ENCODE measurements around the gene KIAA0319L.
"Not testable (repeated sequence)": the region's sequence is repeated elsewhere in the genome, so short reads cannot be mapped to it uniquely, and the experiment has no call there.

KIAA0319L gene

GRCh38 chr1:35585281-35585680 is 28.1 kb upstream of the KIAA0319L start:
- no peak overlapping the region for H3K4me3 ChIP-seq (replicated peaks in 1 of 2; ENCODE audit: low read depth in 2 of 2, low read length in 2 of 2)
- no peak for TF ChIP-seq CTCF (IDR thresholded peaks at IDR 0.05; ENCODE audit: low read depth, low read length)
- no peak for DNase-seq (ENCODE audit: low read depth in 2 of 2)

GRCh38 chr1:35581621-35582020 is 24.4 kb upstream of the KIAA0319L start:
- H3K4me3 ChIP-seq (replicated peaks in 1 of 2; ENCODE audit: low read depth in 2 of 2, low read length in 2 of 2); DNase-seq (ENCODE audit: low read depth in 2 of 2): not testable (repeated sequence)

DNA sequence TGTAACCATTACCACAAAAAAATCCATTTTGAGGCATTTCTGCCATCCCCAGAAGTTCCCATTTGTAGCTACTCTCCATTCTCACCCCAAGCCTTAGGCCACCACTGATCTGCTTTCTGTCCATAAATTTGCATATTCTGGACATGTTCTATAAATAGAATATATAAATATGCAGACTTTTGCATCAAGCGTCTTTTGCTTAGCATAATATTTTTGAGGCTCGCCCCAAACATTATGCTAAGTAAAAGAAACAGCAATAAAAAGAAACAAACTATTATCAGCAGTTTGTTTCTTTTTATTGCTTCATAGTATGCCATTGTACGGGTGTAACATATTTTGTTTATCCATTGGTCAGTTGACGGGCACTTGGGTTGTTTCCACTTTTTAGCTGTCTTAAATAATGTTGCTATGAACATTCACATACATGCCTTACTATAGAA is 23.8 kb upstream of the KIAA0319L start:
- no peak for DNase-seq (ENCODE audit: low read depth in 2 of 2)
- TF ChIP-seq CTCF (IDR thresholded peaks at IDR 0.05; ENCODE audit: low read depth, low read length): no peak
- H3K4me3 ChIP-seq (replicated peaks in 1 of 2; ENCODE audit: low read depth in 2 of 2, low read length in 2 of 2): no peak overlapping the region

GRCh38 chr1:35577071-35577998 is 20.1 kb upstream of the KIAA0319L start:
- H3K4me3 ChIP-seq (replicated peaks in 1 of 2; ENCODE audit: low read depth in 2 of 2, low read length in 2 of 2): peak overlapping the region; percentile 2 to 17
- DNase-seq (ENCODE audit: low read depth in 2 of 2): no peak
- no peak for TF ChIP-seq CTCF (IDR thresholded peaks at IDR 0.05; ENCODE audit: low read depth, low read length)

DNA sequence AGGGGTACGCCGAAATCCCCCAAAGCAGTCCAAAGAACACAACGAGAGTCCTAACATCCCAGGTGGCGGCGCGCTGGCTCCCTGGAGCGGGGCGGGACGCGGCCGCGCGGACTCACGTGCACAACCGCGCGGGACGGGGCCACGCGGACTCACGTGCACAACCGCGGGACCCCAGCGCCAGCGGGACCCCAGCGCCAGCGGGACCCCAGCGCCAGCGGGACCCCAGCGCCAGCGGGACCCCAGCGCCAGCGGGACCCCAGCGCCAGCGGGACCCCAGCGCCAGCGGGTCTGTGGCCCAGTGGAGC is 19.5 kb upstream of the KIAA0319L start:
- not testable (repeated sequence) for H3K4me3 ChIP-seq (replicated peaks in 1 of 2; ENCODE audit: low read depth in 2 of 2, low read length in 2 of 2); DNase-seq (ENCODE audit: low read depth in 2 of 2)

DNA sequence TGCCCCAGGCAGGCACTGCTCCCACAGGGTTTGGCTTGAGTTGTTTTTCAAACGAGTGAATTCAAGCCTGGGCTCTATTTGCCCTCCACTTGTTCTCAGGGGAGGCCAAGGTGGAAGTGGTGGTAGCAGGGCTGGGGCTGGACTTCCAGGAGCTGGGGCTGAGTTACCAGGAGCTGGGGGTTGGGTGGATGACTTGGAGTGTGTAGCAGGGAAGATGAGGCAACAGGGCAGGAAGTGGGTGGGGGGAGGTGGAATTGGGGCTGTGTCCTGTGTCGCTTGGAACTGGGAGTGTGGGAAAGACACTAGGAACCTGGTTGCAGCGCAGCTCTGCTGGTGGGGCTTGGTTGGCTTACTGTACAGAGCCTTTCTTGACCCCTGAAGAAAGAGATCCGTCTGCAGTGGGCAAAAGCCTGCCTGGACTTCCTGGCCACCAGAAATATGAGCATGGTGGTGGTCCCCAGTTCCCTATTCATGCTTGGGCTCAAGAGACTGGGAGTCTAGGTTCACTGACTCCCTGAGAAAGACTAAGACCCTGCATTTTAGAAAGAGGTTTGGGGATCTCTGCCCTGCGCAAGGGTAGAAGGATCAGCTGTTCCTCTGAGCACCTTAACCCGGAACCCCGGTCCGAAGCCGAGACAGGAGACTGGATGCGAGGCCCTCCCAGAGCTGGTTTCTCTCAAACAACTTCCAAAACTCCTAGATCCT is 19.0 kb upstream of the KIAA0319L start:
- DNase-seq (ENCODE audit: low read depth in 2 of 2): no peak
- no peak for TF ChIP-seq CTCF (IDR thresholded peaks at IDR 0.05; ENCODE audit: low read depth, low read length)
- no peak overlapping the region for H3K4me3 ChIP-seq (replicated peaks in 1 of 2; ENCODE audit: low read depth in 2 of 2, low read length in 2 of 2)

DNA sequence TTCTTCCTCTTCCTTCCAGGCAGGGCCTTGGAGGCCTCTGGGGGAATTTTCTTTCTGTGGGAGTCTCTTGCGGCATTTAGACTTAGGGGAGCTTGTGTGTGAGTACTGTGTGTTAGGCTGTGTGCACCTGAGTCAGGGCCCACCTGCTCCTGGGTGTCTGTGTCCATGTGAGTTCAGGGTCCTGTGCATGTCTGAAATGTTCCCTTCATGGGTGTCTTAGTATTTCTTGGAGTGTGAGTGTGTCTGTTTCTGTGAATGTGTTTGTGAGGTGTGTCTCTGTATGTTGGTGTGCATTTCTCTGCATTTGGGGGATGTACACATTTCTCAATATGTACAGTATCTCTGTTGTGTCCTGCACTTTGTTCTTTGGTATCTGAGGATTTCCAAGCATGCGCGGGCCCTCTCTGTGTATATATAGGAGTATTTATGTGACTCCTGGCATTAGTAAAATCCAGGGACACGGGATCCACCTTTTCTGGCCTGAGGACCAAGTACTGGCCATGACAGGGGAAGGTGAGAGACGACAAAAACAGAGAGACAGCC is 18.3 kb upstream of the KIAA0319L start:
- no peak overlapping the region for H3K4me3 ChIP-seq (replicated peaks in 1 of 2; ENCODE audit: low read depth in 2 of 2, low read length in 2 of 2)
- TF ChIP-seq CTCF (IDR thresholded peaks at IDR 0.05; ENCODE audit: low read depth, low read length): no peak
- no peak for DNase-seq (ENCODE audit: low read depth in 2 of 2)

Data from cardiac fibroblast (primary cell).